C4-2B (cell line): ENCODE data around the gene FBL.
"Not testable (repeated sequence)": the region's sequence is repeated elsewhere in the genome, so short reads cannot be mapped to it uniquely, and the experiment has no call there.

ENCODE experiments used
- H3K27ac ChIP-seq: fragments of 450-650 bp; 2 replicates; pipeline ENCODE4 v1.5.1; 2017
- ZFX ChIP-seq: fragments of 450-650 bp; IDR thresholded peaks from 2 replicates; pipeline ENCODE4 v1.6.1; 2017
- TF ChIP-seq, protein P1 (sequence below): fragments of 450-650 bp; conservative IDR thresholded peaks from 2 replicates; pipeline ENCODE4 v1.5.1; 2017; ENCODE audit warnings: mild to moderate bottlenecking

Gene FBL

DNA sequence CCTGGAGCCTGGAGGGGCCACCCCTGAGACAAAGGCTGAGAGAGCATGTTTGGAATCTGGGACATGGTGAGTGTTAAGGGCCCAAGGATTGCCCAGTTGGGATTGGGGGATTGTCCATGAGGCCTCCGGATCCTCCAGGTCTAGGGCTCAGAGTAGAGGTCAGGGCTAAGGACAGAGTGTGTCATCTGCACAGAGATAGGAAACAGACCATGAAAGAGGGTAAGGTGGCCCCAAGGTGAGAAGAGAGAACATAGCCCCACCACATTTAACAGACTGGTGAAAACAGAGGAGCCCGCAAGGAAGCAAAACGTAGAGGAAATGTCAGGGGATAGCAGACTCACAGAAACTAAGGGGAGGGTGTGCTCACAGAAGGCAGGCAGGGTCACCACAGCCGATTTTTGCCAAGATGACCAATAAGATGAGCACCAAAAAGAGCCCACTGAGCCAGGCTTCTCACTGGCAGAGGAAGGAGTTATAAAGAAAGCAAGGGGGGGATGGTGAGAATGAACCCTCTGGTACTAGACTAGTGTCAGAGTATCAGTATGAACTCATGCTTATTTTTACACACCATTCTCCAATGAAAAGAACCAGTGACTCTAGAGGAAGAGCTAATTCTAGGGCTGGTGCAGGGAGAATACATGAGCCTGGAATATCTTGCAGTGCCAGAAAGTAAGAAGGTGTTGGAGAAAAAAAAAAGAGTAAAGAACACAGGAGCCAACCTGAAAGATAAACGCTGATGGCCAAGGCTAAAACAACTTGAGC, 29.7 kb downstream of the FBL start:
- no peak for TF ChIP-seq ZFX
- TF ChIP-seq, protein P1, sequence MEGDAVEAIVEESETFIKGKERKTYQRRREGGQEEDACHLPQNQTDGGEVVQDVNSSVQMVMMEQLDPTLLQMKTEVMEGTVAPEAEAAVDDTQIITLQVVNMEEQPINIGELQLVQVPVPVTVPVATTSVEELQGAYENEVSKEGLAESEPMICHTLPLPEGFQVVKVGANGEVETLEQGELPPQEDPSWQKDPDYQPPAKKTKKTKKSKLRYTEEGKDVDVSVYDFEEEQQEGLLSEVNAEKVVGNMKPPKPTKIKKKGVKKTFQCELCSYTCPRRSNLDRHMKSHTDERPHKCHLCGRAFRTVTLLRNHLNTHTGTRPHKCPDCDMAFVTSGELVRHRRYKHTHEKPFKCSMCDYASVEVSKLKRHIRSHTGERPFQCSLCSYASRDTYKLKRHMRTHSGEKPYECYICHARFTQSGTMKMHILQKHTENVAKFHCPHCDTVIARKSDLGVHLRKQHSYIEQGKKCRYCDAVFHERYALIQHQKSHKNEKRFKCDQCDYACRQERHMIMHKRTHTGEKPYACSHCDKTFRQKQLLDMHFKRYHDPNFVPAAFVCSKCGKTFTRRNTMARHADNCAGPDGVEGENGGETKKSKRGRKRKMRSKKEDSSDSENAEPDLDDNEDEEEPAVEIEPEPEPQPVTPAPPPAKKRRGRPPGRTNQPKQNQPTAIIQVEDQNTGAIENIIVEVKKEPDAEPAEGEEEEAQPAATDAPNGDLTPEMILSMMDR: no peak
- H3K27ac ChIP-seq: no peak overlapping the region

- TF ChIP-seq ZFX: no peak
- TF ChIP-seq, protein P1: no peak
- H3K27ac ChIP-seq: no peak overlapping the region
Observed at GRCh38 chr19:39814595-39814994, 31.6 kb downstream of the FBL start.

- H3K27ac ChIP-seq: not testable (repeated sequence)
Observed at GRCh38 chr19:39814111-39814510, 32.1 kb downstream of the FBL start.

DNA sequence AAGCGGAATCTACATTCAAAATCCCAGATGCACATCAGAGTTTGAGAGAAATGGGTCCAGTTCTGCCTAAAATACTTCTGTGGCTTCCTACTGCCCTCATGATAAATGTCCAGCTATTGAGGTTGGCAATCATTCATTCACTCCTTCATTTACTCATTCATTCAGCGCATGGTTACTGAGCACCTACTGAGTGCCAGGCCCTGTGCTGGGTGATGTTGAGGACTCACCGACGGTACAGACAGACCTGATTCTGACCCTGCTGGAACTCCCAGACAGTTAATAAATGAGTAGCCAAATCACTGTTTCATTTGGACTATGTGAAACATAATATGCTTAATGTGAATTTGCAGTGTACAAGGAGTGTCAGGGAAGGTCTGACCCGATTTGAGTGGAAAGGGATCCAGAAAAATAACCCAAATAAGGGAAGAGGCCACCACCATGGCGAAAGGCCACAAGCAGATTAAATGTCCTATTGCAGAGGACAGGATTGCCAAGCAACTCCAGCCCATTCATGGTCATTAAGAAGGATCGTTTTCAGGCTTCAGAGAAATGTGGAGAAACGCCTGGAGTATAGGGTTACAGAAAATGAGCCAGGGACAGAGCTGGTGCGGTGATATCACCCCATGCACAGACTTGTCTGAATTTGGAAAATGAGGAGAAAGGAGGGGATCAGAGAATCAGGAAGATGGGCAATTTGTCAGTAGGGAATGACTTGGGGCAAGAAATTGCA, 32.8 kb downstream of the FBL start:
- no peak for TF ChIP-seq ZFX
- TF ChIP-seq, protein P1: no peak
- H3K27ac ChIP-seq: no peak overlapping the region

- H3K27ac ChIP-seq: no peak overlapping the region
- TF ChIP-seq, protein P1: no peak
- TF ChIP-seq ZFX: no peak
Observed at GRCh38 chr19:39811064-39811463, 35.1 kb downstream of the FBL start.

DNA sequence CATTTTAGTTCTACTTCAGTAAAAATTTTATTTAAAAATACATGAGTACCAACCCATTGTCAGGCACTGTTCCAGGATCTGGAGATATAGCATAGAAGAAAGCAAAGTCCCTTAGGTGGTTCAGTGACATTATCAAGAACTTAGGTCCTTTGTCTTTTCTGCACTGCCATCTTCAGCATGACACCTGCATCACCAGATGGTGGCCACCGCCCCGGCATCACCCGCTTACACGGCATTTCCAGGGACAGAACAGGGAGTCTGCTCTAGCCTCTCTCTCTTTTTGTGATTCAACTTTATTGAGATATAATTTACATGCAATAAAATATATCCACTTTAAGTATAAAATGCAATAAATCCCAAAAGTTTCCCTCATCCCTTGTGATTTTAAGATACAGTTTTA, 35.8 kb downstream of the FBL start:
- TF ChIP-seq ZFX: no peak
- TF ChIP-seq, protein P1: no peak
- no peak overlapping the region for H3K27ac ChIP-seq

DNA sequence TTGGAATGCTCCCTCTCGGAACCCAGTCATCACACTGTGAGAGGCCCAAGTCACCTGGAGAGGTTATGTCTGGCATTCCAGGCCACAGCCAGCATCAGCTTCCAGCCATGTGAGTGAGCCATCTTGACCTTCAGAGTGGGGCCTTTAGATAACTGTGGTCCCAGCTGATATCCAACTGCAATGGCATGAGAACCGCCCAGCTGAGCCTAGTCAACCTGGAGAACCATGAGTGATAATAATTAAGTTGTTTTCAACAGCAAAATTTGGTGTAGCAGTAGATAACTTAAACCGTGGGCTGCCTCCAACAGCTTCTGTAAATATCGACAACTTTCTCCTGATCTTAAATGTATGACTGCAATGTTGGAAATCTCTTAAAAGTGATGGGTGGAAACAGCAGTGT, 36.8 kb downstream of the FBL start:
- TF ChIP-seq, protein P1: no peak
- no peak for TF ChIP-seq ZFX
- no peak overlapping the region for H3K27ac ChIP-seq

GRCh38 chr19:39808688-39809087, 37.5 kb downstream of the FBL start:
- H3K27ac ChIP-seq: not testable (repeated sequence)
